Measurements from ENCODE around the gene EFNB3. TPM values are rescaled to one million over a fixed set of nuclear protein-coding genes. Genes with fewer than 3 reads are reported as not detected.

The EFNB3 gene
- total RNA-seq, 6 experiments from 2014 or later: 0.26 to 1.1 (median 0.83) TPM

DNA sequence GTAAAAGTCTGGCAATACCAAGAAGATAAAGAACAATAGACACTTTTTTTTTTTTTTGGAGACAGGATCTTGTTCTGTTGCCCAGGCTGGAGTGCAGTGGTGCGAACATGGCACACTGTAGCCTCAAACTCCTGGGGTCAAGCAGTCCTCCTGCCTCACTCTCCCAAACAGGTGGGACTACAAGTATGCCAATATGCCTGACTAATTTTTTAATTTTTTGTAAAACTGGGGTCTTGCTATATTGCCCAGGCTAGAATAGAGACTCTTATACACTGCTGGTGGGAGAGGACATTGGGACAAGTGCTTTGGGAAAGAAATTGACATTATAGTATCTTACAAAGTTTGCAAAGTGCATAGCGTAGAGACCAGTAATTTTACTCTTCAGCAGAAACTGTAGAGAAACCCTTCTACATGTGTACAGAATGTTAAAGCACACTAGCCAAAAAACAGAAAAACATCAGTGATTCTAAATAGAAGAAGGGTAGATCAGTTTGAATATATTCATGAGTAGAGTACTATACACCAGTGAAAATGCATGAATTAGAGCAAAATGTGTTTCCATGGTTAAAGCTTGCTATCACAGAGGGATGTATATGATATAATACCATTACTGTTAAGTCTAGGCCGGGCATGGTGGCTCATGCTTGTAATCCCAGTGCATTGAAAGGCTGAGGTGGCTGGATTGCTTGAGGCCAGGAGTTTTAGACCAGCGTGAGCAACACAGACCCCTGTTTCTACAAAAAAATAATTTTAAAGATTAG, 7.0 kb upstream of the EFNB3 start:
- no peaks in the 10 kb centered on the region for H3K4me1 ChIP-seq
- DNase-seq: no peak
- no peaks in the 10 kb centered on the region for H3K9me3 ChIP-seq
- H3K27me3 ChIP-seq: no peaks in the 10 kb centered on the region
- no peak overlapping the region for H3K4me3 ChIP-seq
- peaks cover 0 to 6% (median 0%) of the 10 kb centered on the region in 4 donors for H3K36me3 ChIP-seq
- ATAC-seq: no peak
- intact Hi-C loops (cut with DNase I): no loop called here
- no peak for TF ChIP-seq CTCF (IDR thresholded peaks at IDR 0.05)
- no peak for TF ChIP-seq POLR2A (IDR thresholded peaks at IDR 0.05)
- 93% methylated on average over 4 of the region's 4 CpGs for WGBS (ENCODE audit: insufficient coverage, low coverage, low lambda C conversion rate, missing lambda C conversion rate)
- H3K27ac ChIP-seq: no peak overlapping the region

- TF ChIP-seq CTCF (IDR thresholded peaks at IDR 0.05) (no peak), POLR2A (IDR thresholded peaks at IDR 0.05) (no peak)
- Histone ChIP-seq H3K27ac (no peak overlapping the region), H3K9me3 (no peaks in the 10 kb centered on the region), H3K36me3 (peaks cover 0 to 6% (median 0%) of the 10 kb centered on the region in 4 donors), H3K27me3 (no peaks in the 10 kb centered on the region), H3K4me1 (no peaks in the 10 kb centered on the region), H3K4me3 (no peak overlapping the region)
- intact Hi-C loops (cut with DNase I): no loop called here
- no peak for DNase-seq
- ATAC-seq: no peak
- WGBS (ENCODE audit: insufficient coverage, low coverage, low lambda C conversion rate, missing lambda C conversion rate): 97% methylated on average over 7 of the region's 7 CpGs
Measured at GRCh38 chr17:7700510-7700909, 4.5 kb upstream of the EFNB3 start.

DNA sequence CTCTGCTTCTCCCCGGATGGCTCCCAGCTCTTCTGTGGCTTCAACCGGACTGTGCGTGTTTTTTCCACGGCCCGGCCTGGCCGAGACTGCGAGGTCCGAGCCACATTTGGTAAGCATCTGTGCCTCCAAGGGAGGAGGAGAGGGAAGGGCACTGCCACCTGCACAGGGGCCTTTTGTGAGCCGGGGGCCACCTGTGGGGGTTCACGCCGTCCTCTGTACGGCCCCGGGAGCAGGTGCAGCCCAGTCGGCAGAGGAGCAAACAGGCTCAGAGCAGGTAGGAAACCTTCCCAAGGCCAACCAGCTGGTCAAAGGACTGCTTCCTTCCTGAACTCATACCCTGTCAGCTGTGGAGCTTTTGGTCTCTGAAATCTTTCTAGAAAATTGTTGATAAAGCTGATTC, 3.3 kb upstream of the EFNB3 start:
- intact Hi-C loops (cut with DNase I): no loop called here

DNA sequence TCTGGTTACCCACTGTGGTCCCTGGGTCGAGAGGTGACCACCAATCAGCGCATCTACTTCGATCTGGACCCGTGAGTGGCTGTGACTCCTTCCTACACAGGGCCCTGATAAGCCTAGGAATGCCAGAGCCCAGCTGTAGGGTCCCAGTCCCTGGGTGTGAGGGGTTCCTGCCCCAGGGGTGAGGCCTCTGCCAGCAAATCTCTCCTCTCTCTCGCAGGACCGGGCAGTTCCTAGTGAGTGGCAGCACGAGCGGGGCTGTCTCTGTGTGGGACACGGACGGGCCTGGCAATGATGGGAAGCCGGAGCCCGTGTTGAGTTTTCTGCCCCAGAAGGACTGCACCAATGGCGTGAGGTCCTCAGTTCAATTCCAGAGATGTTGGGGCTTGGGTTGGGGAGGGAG, 2.2 kb upstream of the EFNB3 start:
- WGBS (ENCODE audit: insufficient coverage, low coverage, low lambda C conversion rate, missing lambda C conversion rate): 90% methylated on average over 4 of the region's 13 CpGs
- no peak for DNase-seq
- no peaks in the 10 kb centered on the region for H3K9me3 ChIP-seq
- intact Hi-C loops (cut with DNase I): no loop called here
- no peak for ATAC-seq
- no peaks in the 10 kb centered on the region for H3K27me3 ChIP-seq
- no peak overlapping the region for H3K4me3 ChIP-seq
- no peak overlapping the region for H3K27ac ChIP-seq
- H3K36me3 ChIP-seq: peaks cover 0 to 6% (median 0%) of the 10 kb centered on the region in 4 donors
- H3K4me1 ChIP-seq: no peaks in the 10 kb centered on the region
- TF ChIP-seq POLR2A (IDR thresholded peaks at IDR 0.05) (no peak), CTCF (IDR thresholded peaks at IDR 0.05) (no peak)

More for the DNA sequence above, 3.3 kb upstream of the EFNB3 start:
- Histone ChIP-seq H3K9me3 (no peaks in the 10 kb centered on the region), H3K27ac (no peak overlapping the region), H3K36me3 (peaks cover 0 to 6% (median 0%) of the 10 kb centered on the region in 4 donors), H3K4me1 (no peaks in the 10 kb centered on the region), H3K27me3 (no peaks in the 10 kb centered on the region), H3K4me3 (no peak overlapping the region)
- DNase-seq (no peak), ATAC-seq (no peak)
- TF ChIP-seq CTCF (IDR thresholded peaks at IDR 0.05): no peak
- TF ChIP-seq POLR2A (IDR thresholded peaks at IDR 0.05): no peak
- WGBS (ENCODE audit: insufficient coverage, low coverage, low lambda C conversion rate, missing lambda C conversion rate): 100% methylated on average over 2 of the region's 14 CpGs
